CD14-positive monocyte (primary cell): ENCODE results near the gene SRI. TPM values are rescaled to one million over a fixed set of nuclear protein-coding genes. Genes with fewer than 3 reads are reported as not detected.

ENCODE experiments used
- DNase-seq, 3 donors: peaks; one replicate each; pipeline ENCODE4 v3.0.0-alpha.2; 2011 to 2022
- H2AFZ ChIP-seq: 2 replicates; pipeline ENCODE4 v1.6.0; 2012; ENCODE audit warnings: mild to moderate bottlenecking, low read depth, low read length, inconsistent platforms; ENCODE audit not compliant: insufficient read depth, poor library complexity, severe bottlenecking
- H3K27ac ChIP-seq, 2 donors: 1 replicate in 1 of 2; 2 replicates in 1 of 2; pipeline ENCODE4 v1.5.1; 2012 to 2013; ENCODE audit warnings: low read length in 2 of 2, control low read depth in 1 of 2, inconsistent platforms in 1 of 2, low read depth in 1 of 2, mild to moderate bottlenecking in 1 of 2
- H3K27me3 ChIP-seq, 2 donors: one replicate each; pipeline versions ENCODE4 v1.6.0 to v1.6.1; 2011 to 2013; ENCODE audit warnings: low read length in 2 of 2; ENCODE audit not compliant: control insufficient read depth in 2 of 2, insufficient read depth in 2 of 2
- H3K36me3 ChIP-seq, 2 donors: replicated peaks in 1 of 2; 1 replicate in 1 of 2; 2 replicates in 1 of 2; pipeline versions ENCODE4 v1.5.1 to v1.6.1; 2012 to 2013; ENCODE audit warnings: low read length in 2 of 2, control low read depth in 1 of 2, inconsistent platforms in 1 of 2, mild to moderate bottlenecking in 1 of 2; ENCODE audit not compliant: insufficient read depth in 2 of 2, control insufficient read depth in 1 of 2
- H3K4me1 ChIP-seq, 2 donors: 1 replicate in 1 of 2; 2 replicates in 1 of 2; pipeline versions ENCODE4 v1.5.1 to v1.6.1; 2012 to 2013; ENCODE audit warnings: low read length in 2 of 2, control low read depth in 1 of 2, inconsistent platforms in 1 of 2, mild to moderate bottlenecking in 1 of 2, moderate library complexity in 1 of 2; ENCODE audit not compliant: insufficient read depth in 2 of 2, control insufficient read depth in 1 of 2
- H3K4me2 ChIP-seq: replicated peaks from 2 replicates; pipeline ENCODE3; 2012; ENCODE audit warnings: low read length, moderate library complexity, mild to moderate bottlenecking; ENCODE audit not compliant: poor library complexity, severe bottlenecking; ENCODE audit errors: extremely low read depth
- H3K4me3 ChIP-seq, 3 experiments: fragments of 200-600 bp in 1 of 3; sonication (generic) in 1 of 3; replicated peaks in 1 of 3; 1 replicate in 2 of 3; 2 replicates in 1 of 3; pipeline ENCODE4 v1.5.1; 2011 to 2013; ENCODE audit warnings: low read length in 3 of 3, mild to moderate bottlenecking in 3 of 3, control low read depth in 2 of 3, low read depth in 2 of 3, inconsistent platforms in 1 of 3, moderate library complexity in 1 of 3
- H3K79me2 ChIP-seq: 2 replicates; pipeline ENCODE4 v1.6.0; 2012; ENCODE audit warnings: mild to moderate bottlenecking, control low read depth, inconsistent platforms, low read length, moderate library complexity; ENCODE audit not compliant: insufficient read depth
- H3K9ac ChIP-seq: 2 replicates; pipeline ENCODE4 v1.6.0; 2017; ENCODE audit warnings: low read length, mild to moderate bottlenecking; ENCODE audit not compliant: insufficient read depth, poor library complexity, severe bottlenecking
- H3K9me3 ChIP-seq, 2 donors: replicated peaks in 1 of 2; 1 replicate in 1 of 2; 2 replicates in 1 of 2; pipeline versions ENCODE4 v1.5.1 to v1.6.1; 2012 to 2013; ENCODE audit warnings: low read length in 2 of 2, control low read depth in 1 of 2; ENCODE audit not compliant: control insufficient read depth in 1 of 2, insufficient read depth in 1 of 2
- H4K20me1 ChIP-seq: 2 replicates; pipeline ENCODE4 v1.6.0; 2012; ENCODE audit warnings: mild to moderate bottlenecking, low read length, control low read depth, moderate library complexity; ENCODE audit not compliant: insufficient read depth
- H3K27ac Mint-ChIP-seq, 7 donors: one replicate each; pipeline ENCODE4 v1.8.0; 2020; ENCODE audit warnings: mild to moderate bottlenecking in 7 of 7, mixed read lengths in 7 of 7, moderate library complexity in 6 of 7, inconsistent platforms in 2 of 7
- H3K27me3 Mint-ChIP-seq, 3 donors: one replicate each; pipeline ENCODE4 v1.8.0; 2021 to 2022; ENCODE audit warnings: low read depth in 3 of 3, mild to moderate bottlenecking in 3 of 3, mixed read lengths in 3 of 3, moderate library complexity in 3 of 3, inconsistent platforms in 1 of 3
- H3K36me3 Mint-ChIP-seq, 2 donors: one replicate each; pipeline ENCODE4 v1.8.0; 2020; ENCODE audit warnings: mixed read lengths in 2 of 2, inconsistent platforms in 1 of 2, mild to moderate bottlenecking in 1 of 2
- H3K4me1 Mint-ChIP-seq: one replicate; pipeline ENCODE4 v1.8.0; 2020; ENCODE audit warnings: mild to moderate bottlenecking, mixed read lengths
- H3K4me3 Mint-ChIP-seq, 2 donors: one replicate each; pipeline ENCODE4 v1.8.0; 2020; ENCODE audit warnings: mild to moderate bottlenecking in 2 of 2, mixed read lengths in 2 of 2, moderate library complexity in 1 of 2
- H3K9me3 Mint-ChIP-seq, 7 donors: one replicate each; pipeline ENCODE4 v1.8.0; 2020 to 2022; ENCODE audit warnings: mixed read lengths in 7 of 7, mild to moderate bottlenecking in 6 of 7, moderate library complexity in 6 of 7, inconsistent platforms in 2 of 7
- WGBS: methylation state at CpG from one replicate; pipeline ENCODE4 v1.1.5; 2013; ENCODE audit warnings: missing lambda C conversion rate; ENCODE audit not compliant: insufficient coverage; 5-methylcytosine and 5-hydroxymethylcytosine counted together
- intact Hi-C, 2 donors: fragments of 100-400 bp; cut with micrococcal nuclease; formaldehyde crosslinking; loops; one replicate each; pipeline versions ENCODE4 v1.15.0 to v1.15.1; 2023
- polyA plus RNA-seq, 3 donors: library from polyadenylated mRNA; depleted of rRNA in 1 of 3; unstranded in 2 of 3; stranded (reverse) in 1 of 3; fragments of 300-500 nt in 2 of 3; fragments of >200 nt in 1 of 3; fragmentation: Illumina TruSeq in 2 of 3; gene quantifications; 1 replicate in 2 of 3; 2 replicates in 1 of 3; pipeline ENCODE4 v1.2.3, GENCODE V29; 2012 to 2021
- TF ChIP-seq, protein P1 (sequence below): fragments of 200-600 bp; IDR thresholded peaks from one replicate; pipeline ENCODE4 v1.8.0; 2022; ENCODE audit warnings: antibody characterized with exemption, mild to moderate bottlenecking

SRI gene
- polyA plus RNA-seq, 3 donors = 53.0 to 238 (median 216) TPM

DNA sequence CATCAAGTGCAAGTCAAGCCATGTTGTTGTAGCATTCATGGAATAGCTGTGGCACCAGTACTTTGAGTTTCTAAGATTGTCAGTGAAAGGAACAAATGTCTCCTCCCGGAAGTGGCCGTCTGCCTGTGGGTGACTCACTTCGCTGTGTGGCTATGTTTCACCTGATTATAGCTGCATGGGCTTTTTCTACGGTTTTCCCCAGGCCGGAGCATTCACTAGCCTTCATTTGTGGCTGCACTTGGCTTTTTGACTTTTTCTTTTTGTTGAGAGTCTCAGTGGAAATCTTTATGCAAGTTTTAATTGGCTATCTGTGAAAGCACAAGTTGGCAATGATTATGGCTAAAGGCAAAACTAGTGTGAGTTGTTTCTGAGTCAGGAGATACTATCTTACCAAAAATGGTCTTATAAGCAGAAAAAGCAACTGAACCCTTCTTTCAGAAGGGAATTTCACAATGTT, 35.0 kb downstream of the SRI start:
- Mint-ChIP-seq H3K4me3 (no peak overlapping the region), H3K4me1 (no peaks in the 10 kb centered on the region), H3K27me3 (peaks cover 0 to 1% (median 0%) of the 10 kb centered on the region in 3 donors), H3K27ac (no peak overlapping the region), H3K9me3 (peaks cover 0 to 4% (median 0%) of the 10 kb centered on the region in 7 donors), H3K36me3 (no peaks in the 10 kb centered on the region)
- no peaks in the 10 kb centered on the region for H3K27me3 ChIP-seq
- no peaks in the 10 kb centered on the region for H4K20me1 ChIP-seq
- no peak overlapping the region for H2AFZ ChIP-seq
- DNase-seq = no peak
- intact Hi-C loops = no loop called here
- H3K4me2 ChIP-seq = no peak overlapping the region
- no peaks in the 10 kb centered on the region for H3K9me3 ChIP-seq
- no peaks in the 10 kb centered on the region for H3K36me3 ChIP-seq
- H3K4me1 ChIP-seq = no peaks in the 10 kb centered on the region
- H3K79me2 ChIP-seq = no peaks in the 10 kb centered on the region
- H3K4me3 ChIP-seq = no peak overlapping the region
- H3K9ac ChIP-seq = no peak overlapping the region
- TF ChIP-seq, protein P1, sequence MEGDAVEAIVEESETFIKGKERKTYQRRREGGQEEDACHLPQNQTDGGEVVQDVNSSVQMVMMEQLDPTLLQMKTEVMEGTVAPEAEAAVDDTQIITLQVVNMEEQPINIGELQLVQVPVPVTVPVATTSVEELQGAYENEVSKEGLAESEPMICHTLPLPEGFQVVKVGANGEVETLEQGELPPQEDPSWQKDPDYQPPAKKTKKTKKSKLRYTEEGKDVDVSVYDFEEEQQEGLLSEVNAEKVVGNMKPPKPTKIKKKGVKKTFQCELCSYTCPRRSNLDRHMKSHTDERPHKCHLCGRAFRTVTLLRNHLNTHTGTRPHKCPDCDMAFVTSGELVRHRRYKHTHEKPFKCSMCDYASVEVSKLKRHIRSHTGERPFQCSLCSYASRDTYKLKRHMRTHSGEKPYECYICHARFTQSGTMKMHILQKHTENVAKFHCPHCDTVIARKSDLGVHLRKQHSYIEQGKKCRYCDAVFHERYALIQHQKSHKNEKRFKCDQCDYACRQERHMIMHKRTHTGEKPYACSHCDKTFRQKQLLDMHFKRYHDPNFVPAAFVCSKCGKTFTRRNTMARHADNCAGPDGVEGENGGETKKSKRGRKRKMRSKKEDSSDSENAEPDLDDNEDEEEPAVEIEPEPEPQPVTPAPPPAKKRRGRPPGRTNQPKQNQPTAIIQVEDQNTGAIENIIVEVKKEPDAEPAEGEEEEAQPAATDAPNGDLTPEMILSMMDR = no peak
- H3K27ac ChIP-seq = no peak overlapping the region
- 100% methylated on average over 5 of the region's 5 CpGs for WGBS

DNA sequence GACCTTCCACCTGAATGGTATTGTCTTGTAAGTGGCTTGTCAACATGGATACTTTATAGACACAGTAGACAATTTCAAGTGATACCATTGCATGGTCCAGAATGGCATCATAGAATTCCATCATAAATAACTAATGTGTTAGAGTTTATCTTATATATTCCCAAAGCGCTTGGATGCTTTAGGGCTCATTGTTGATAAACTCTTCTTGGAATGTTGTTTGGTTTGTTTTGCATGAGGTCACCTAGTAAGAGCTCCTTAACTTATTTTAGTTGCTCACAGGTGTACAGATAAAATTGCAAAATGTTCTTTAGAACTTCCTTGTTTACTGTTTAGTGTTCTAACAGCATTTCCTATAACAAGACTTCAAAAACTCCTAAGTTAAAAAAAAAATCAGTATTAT, 36.8 kb downstream of the SRI start:
- Histone ChIP-seq H3K27ac (no peak overlapping the region), H3K4me3 (no peak overlapping the region), H3K79me2 (no peaks in the 10 kb centered on the region), H2AFZ (no peak overlapping the region), H3K27me3 (no peaks in the 10 kb centered on the region), H3K9me3 (no peaks in the 10 kb centered on the region), H3K4me2 (no peak overlapping the region), H3K9ac (no peak overlapping the region), H3K4me1 (no peaks in the 10 kb centered on the region), H3K36me3 (no peaks in the 10 kb centered on the region), H4K20me1 (no peaks in the 10 kb centered on the region)
- no CpG with 5 or more reads among the region's 1 CpG for WGBS
- intact Hi-C loops = no loop called here
- DNase-seq = no peak
- Mint-ChIP-seq H3K9me3 (no peaks in the 10 kb centered on the region), H3K36me3 (no peaks in the 10 kb centered on the region), H3K4me3 (no peak overlapping the region), H3K27ac (no peak overlapping the region), H3K27me3 (peaks cover 0 to 1% (median 0%) of the 10 kb centered on the region in 3 donors), H3K4me1 (no peaks in the 10 kb centered on the region)
- TF ChIP-seq, protein P1 = no peak
